ENCODE results near the gene RPL34.
A peak's percentile ranks its signal among the peaks of the same experiment; 100 is the strongest.

The RPL34 gene

DNA sequence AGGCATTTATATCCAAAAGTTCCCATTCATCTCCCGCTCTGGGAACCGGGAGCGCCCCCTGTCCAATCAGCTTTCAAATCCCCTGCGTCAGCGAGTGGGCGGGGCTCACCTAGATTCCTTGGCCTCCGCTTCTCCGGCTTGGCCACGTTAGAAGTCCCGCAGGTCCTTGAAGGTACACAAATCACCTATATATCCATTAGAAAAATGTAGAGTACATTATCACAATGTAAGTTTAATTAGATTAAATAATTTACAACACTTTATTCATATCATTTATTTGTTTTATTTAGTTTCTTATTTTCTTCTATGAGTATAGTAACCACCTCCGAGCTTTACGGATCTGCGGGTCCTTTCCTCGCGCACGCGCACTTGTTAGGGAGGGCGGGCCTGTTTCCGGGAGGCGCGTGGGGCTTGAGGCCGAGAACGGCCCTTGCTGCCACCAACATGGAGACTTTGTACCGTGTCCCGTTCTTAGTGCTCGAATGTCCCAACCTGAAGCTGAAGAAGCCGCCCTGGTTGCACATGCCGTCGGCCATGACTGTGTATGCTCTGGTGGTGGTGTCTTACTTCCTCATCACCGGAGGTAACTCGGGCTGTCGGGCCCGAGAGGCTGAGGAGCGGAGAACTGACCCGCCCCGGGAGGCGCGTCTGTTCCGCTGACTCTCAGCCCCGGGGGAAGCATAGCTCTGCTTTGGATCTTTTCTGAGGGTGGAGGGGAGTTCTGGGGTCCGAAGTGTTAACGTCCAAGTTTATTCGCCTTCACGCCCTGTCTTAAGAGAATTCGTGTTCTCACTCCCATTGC, 30.0 kb downstream of the RPL34 start, which contains the start of gene OSTC:
Gene OSTC (plus strand): TSS at position 388 of the 802 bp plus-strand sequence. CDS start 57 bp downstream, at position 445.
- Histone ChIP-seq H3K36me3 (ENCODE audit: control insufficient read depth, insufficient read depth, low read length) (no peaks in the 10 kb centered on the region), H3K4me3 (ENCODE audit: insufficient read depth, low read depth, low read length) (peak within 1 kb of the TSS; percentile 98), H3K27ac (ENCODE audit: insufficient read depth, low read depth, low read length, poor library complexity, severe bottlenecking) (no peak within 1 kb of the TSS), H3K4me1 (ENCODE audit: control insufficient read depth, insufficient read depth, low read length) (no peaks in the 10 kb centered on the region), H3K9me3 (ENCODE audit: control insufficient read depth, low read length) (no peaks in the 10 kb centered on the region), H3K27me3 (ENCODE audit: control insufficient read depth, insufficient read depth, low read length, poor library complexity, severe bottlenecking) (no peaks in the 10 kb centered on the region)
- WGBS, 2 experiments = 0% methylated on average over 44 to 45 of the region's 45 CpGs

DNA sequence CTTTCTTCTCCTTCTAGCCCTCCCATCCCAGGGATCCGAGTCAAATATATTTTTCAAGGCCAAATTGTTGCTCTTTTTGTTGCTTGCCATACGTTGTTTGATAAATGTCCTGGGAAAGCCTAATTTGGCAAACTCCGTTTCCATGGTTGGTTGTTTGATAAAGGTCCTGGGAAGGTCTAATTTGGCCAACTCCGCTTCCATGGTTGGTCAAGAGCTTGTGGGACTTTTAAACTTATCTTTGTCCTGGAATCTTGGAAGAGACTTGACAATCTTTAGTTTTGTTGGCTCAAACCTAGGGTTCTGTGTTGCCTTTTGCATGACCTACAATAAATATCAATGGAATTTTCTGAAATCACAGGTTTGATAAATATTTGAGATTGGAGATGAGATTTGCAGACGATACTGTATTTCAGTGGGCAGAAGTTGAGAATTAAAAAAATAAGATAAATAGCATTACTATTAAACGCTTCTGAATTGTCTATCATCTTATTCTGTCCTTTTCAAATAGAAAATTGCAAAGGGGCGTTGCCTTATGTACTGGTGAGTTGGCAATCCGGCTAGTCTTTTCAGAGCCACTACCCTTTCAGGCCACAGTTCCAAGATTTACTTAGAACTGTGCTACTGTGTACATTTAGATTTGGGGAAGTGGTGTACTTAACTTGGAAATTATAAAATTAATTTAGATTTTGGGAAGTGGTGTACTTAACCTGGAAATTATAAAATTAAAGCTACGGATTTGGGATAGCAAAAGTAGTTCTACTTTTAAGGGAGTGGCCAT, 30.8 kb downstream of the RPL34 start:
- Histone ChIP-seq H3K9me3 (ENCODE audit: control insufficient read depth, low read length) (no peaks in the 10 kb centered on the region), H3K4me1 (ENCODE audit: control insufficient read depth, insufficient read depth, low read length) (no peaks in the 10 kb centered on the region), H3K4me3 (ENCODE audit: insufficient read depth, low read depth, low read length) (peak overlapping the region; percentile 98), H3K27me3 (ENCODE audit: control insufficient read depth, insufficient read depth, low read length, poor library complexity, severe bottlenecking) (no peaks in the 10 kb centered on the region), H3K36me3 (ENCODE audit: control insufficient read depth, insufficient read depth, low read length) (no peaks in the 10 kb centered on the region), H3K27ac (ENCODE audit: insufficient read depth, low read depth, low read length, poor library complexity, severe bottlenecking) (no peak overlapping the region)
- 8 to 13% methylated on average over 7 to 9 of the region's 9 CpGs for WGBS, 2 experiments

DNA sequence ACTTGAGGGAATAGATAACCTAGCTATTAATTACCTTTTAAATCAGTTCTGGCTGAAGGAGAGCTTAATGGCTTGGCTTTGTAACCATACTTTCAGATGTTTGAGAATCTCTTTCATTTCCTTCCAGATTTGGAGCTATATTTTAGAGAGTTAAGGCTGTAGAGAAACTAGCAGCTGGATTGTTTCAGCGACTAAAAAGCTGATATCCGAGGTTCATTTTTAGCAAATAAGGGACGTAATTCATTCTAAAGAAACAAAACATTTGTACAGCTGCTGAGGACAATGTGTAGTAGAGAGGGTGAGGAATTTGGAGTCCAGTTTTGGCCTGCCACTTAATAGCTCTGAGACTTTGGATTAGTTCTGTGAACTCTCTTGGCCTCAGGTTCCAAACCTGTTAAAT, 42.3 kb downstream of the RPL34 start:
- Histone ChIP-seq H3K9me3 (ENCODE audit: control insufficient read depth, low read length) (no peaks in the 10 kb centered on the region), H3K27ac (ENCODE audit: insufficient read depth, low read depth, low read length, poor library complexity, severe bottlenecking) (no peak overlapping the region), H3K4me1 (ENCODE audit: control insufficient read depth, insufficient read depth, low read length) (no peaks in the 10 kb centered on the region), H3K27me3 (ENCODE audit: control insufficient read depth, insufficient read depth, low read length, poor library complexity, severe bottlenecking) (no peaks in the 10 kb centered on the region), H3K4me3 (ENCODE audit: insufficient read depth, low read depth, low read length) (no peak overlapping the region), H3K36me3 (ENCODE audit: control insufficient read depth, insufficient read depth, low read length) (peaks cover 16% of the 10 kb centered on the region)
- WGBS, 2 experiments = 95 to 97% methylated on average over 3 of the region's 3 CpGs

DNA sequence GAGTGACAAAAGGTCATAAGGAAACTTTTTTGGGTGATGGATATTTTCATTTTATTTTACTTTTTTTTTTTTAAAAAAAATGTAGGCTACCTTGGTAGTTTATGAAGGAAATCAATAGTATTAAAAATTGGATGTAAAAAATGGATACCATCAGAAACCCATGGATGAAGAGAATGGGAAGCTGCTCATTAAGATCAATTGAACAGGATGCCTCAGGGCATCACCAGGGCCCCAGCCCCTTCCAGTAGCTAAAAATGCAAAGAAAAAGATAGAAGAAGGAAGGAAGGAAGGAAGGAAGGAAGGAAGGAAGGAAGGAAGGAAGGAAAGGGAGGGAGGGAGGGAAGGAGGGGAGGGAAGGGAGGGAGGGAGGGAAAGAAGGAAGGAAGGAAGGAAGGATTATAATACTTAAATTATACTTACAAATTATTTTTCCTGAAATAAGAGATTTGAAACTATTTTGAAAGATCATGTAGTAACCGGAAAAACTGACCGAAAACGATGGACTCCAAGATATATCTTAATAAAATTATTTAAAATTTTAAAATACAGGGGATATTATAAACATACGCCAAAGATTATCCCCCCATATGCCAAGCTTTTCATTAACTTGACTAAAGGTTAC, 54.1 kb downstream of the RPL34 start:
- H3K27me3 ChIP-seq (ENCODE audit: control insufficient read depth, insufficient read depth, low read length, poor library complexity, severe bottlenecking) = no peaks in the 10 kb centered on the region
- no CpG with 5 or more reads among the region's 4 CpGs for WGBS, 2 experiments
- H3K4me3 ChIP-seq (ENCODE audit: insufficient read depth, low read depth, low read length) = no peak overlapping the region
- no peaks in the 10 kb centered on the region for H3K36me3 ChIP-seq (ENCODE audit: control insufficient read depth, insufficient read depth, low read length)
- no peak overlapping the region for H3K27ac ChIP-seq (ENCODE audit: insufficient read depth, low read depth, low read length, poor library complexity, severe bottlenecking)
- H3K4me1 ChIP-seq (ENCODE audit: control insufficient read depth, insufficient read depth, low read length) = no peaks in the 10 kb centered on the region
- no peaks in the 10 kb centered on the region for H3K9me3 ChIP-seq (ENCODE audit: control insufficient read depth, low read length)
